DMS114 treated with DMSO at 0.1 percent for 48 hours (cell line): ENCODE results near the gene ENC1.

Experiments used
- DNase-seq: peaks from one replicate; lab custom pipeline; 2025; ENCODE audit not compliant: unreplicated experiment; lab: John Stamatoyannopoulos, UW

ENC1 gene

DNA sequence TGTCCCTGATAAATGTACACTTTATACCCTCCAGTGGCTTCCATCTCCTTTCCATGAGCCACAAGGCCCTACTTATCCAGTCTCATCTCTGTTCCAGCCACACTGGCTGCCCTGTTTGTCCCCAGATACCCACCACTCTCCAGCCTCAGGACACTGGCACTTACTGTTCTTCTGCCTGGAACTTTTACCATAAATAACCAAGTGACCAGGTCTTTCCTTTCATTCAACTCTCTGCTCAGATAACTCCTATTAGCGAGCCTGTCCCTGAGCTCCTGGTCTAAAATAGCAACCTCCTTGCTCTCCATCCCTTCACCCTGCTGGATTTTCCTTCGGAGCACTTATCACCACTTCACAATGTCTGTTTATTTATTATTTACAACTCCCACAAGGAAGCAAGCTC is 16.6 kb upstream of the ENC1 start:
- no peak for DNase-seq

DNA sequence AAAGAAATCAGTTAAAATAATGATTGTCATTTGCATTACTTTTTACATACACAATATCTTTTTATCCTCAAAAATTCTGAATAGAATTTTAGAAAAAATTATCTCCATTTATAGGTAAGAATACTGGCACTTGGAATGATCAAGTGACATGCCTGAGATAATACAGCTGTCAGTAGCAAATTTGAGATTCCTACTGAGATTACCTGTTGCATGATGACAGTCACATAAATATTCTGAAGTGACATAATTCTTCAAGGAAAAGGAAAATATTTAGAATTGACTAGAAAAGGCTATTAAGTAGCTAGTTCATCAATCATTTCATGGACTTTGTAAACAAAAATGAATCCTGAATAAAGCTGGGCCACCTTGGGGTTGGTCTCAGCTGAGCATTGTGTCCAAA is 15.2 kb upstream of the ENC1 start:
- no peak for DNase-seq

GRCh38 chr5:74655206-74655605 is 14.7 kb upstream of the ENC1 start:
- DNase-seq: no peak

- DNase-seq: no peak
Measured at GRCh38 chr5:74653991-74654390, 13.5 kb upstream of the ENC1 start.

- no peak for DNase-seq
Measured at GRCh38 chr5:74652576-74652975, 12.0 kb upstream of the ENC1 start.

- DNase-seq: no peak
Measured at GRCh38 chr5:74651710-74652109, 11.2 kb upstream of the ENC1 start.

- DNase-seq: no peak
Measured at GRCh38 chr5:74649421-74649973, 9.0 kb upstream of the ENC1 start.

- peak; percentile 65 for DNase-seq
Measured at GRCh38 chr5:74648835-74649293, 8.3 kb upstream of the ENC1 start.

DNA sequence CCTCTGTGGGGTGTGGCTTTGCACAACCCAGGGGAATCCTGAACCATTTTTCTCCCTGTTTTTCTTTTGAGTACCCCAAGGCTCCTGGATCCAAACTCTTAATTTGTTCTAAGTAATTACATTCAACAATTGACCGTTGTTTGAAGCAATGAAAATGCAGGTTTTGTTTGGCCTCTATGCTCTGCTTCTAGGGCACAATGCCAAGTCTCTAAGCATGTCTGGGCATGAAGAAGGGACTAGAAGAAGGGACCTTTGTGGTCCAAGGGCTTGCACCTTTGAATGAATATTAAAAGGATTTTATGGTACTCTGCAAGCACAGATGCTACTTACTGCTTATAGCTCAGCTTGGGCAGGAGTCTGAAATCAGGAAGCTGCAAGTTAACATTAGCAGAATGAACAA is 6.6 kb upstream of the ENC1 start:
- no peak for DNase-seq

- no peak for DNase-seq
Measured at GRCh38 chr5:74643111-74643562, 2.6 kb upstream of the ENC1 start.

DNA sequence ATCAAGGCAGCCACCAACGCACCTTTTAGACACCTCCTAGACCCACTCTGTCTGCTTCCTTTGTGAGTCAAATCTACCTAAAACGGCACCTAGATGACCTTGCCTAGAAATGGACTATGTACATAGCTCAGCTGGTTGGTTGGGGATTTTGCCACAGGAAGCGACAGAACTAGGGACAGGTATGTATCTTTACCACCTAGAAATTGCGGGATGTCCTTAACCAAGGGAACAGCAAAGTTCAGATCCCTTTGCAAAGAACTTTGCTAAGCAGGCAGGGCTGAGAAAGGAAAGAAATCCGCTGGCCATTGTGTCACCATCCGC is 2.0 kb upstream of the ENC1 start:
- no peak for DNase-seq

GRCh38 chr5:74641735-74642542 is 1.4 kb upstream of the ENC1 start:
- DNase-seq: peak; percentile 53

DNA sequence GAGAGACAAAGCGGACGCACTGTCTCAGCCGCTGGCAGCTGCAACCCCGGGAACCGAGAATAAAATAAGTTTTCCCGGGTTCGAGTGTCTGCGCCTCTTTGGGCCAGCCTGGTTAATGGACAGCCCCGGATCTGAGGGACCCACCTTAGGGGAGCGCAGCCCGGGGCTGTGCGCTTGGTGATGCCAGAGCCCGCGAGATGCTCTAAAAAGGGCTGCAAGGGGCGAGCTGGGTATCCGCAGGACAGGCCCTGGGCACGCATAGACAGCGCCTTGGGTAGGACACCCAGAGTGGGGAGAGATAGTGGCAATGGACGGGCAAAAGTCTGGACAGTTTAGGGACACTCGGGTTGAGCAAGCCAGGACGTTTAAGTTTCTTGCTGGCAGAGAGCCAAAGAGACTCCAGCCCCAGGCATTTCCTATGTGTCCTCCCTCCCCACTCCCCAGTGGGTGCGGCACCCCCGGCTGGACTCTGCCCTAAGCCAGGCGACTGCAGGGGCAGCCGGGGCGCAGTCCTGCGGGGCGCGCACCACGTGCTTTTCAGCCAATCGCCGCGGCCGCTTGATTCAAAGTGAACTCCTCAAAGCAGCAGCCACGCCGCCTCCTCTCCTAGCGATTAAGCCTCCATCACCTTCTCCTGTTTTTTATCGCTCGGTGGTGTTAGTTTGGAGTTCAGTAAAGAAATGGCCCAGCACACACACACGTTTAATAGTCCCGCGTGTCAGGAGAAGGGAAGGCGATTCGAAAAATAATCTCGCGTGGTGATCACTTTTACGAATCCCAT is 616 bp upstream of the ENC1 start:
- DNase-seq: peak; percentile 48

DNA sequence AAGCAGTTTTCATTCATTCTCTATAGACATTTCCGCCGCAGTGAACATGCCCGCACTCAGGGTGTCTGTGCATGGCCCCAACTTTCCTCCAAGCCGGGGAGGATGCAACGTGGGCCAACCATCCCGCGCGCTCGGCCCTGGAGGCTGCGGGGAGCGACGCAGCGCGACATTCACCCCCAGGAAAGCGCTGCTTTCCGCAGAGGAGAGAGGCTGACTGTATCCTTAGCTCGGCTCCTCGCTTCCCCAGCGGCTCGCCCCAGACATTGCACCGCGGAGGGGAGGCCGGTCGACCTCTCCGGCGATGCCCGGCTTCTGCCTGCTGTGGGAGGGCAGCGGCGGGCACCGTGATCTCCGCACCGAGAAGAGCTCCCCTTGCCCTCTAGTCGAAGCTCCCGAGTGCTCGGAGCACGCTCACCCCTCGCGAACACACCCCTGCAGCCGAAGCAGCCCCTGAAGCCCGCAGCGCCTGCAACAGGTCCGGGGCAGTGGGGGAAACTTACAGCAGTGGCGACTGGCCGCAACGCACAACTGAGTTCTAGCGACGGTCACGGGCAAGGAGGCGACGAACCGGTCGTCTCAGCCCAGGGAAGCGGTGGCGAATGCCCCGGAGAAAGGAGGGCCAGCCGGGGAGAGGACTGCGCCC is 600 bp downstream of the ENC1 start:
- DNase-seq: peak; percentile 33

GRCh38 chr5:74638970-74639806 is 1.3 kb downstream of the ENC1 start:
- DNase-seq: no peak

- DNase-seq: no peak
Measured at GRCh38 chr5:74638544-74638969, 2.0 kb downstream of the ENC1 start.

GRCh38 chr5:74636552-74636951 is 4.0 kb downstream of the ENC1 start:
- DNase-seq: no peak

- no peak for DNase-seq
Measured at GRCh38 chr5:74636149-74636548, 4.4 kb downstream of the ENC1 start.

DNA sequence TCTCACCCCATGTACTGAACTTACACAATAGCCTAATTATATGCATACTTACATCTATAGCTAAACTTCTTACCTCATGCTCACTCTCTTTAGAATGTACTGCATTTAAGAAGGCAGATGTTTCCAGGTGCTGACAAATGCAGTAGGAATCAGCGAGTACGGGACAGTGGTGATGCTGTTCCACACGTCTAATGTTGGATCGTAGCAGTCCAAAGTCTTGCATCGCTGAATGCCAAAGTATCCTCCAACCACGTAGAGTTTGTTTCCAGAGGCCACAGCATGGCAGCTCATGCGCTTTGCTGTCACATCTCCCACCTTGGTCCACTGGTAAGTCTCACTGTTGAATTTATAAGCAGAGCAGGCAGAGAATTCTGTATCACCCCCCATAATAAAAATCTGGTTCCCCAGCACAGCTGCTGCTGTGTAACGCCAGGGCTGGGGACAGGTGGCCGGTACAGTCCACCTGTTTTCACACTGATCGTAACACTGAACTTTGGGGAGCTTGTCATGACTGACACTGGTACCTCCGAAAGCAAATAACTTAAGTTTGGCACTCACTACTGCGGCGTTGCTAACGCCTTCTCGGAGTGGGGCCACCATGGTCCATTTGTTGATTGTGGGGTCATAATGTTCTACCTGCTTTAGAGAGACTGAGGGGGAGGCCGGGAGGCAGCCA is 5.8 kb downstream of the ENC1 start:
- no peak for DNase-seq

- DNase-seq: no peak
Measured at GRCh38 chr5:74633695-74634094, 6.8 kb downstream of the ENC1 start.
